Measurements from ENCODE around the gene EPHX1. TPM values are rescaled to one million over a fixed set of nuclear protein-coding genes. Genes with fewer than 3 reads are reported as not detected.

Gene EPHX1
- total and polyA plus RNA-seq, 10 of the 15 experiments (the other 5 are each of a cell fraction or from before 2014, with no cell fraction given) = 0.33 to 2.9 (median 0.78) TPM; not detected in 2

DNA sequence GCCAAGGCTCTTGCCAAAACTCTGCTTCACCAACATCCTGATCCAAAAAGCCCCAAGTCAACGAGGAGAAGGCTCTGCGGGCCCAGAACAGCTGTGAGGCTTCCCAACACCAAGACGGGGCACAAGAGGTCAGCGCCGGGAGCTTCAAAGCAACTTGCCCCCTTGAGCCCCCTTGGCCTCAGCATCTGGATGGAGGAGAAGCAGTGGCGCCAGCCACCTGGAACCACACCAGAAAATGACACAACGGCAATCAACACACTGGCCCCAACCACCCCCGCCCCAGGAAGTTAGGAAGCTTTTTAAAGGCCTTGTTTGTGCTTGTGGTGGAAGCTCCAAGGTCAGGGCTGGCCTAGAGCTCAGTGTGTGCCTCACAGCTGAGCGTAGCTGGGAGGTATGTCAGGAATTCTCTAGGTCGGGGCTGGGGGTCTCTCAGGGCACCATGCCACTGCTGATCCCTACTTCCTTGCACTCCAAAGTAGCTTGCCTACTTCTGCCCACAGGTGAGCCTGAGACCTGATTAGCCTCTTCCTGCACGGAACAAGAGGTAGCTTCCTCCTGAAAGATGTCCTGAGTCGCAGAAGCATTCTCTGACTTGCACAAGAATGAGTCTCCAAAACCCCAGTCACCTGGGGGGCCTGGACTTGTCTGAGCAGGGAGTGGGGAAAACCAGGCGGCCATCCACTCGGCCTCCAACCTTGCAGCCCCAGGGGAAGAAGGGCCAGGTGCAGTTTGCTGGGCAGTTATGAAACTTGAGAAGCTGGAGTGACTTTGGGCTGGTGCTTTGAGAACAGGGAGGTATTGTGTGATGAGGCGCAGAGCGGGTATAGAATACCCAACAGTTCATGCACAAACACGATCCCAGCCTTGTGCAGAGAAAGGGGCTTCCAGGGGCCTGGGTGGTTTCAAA, 42.0 kb upstream of the EPHX1 start:
- no peak for DNase-seq (ENCODE audit: low read depth, low spot score)
- no TSS peak for BruUV-seq (replicated peaks)
- H3K27me3 ChIP-seq (replicated peaks in 1 of 2; ENCODE audit: control insufficient read depth in 2 of 2, insufficient read depth in 2 of 2, low read length in 1 of 2) = no peaks in the 10 kb centered on the region
- POLR2A ChIA-PET = no interaction called here
- no peak overlapping the region for H3K9ac ChIP-seq (ENCODE audit: control insufficient read depth, insufficient read depth, low read length)
- H3K4me1 ChIP-seq (ENCODE audit: control insufficient read depth, insufficient read depth, low read length) = peaks cover 9% of the 10 kb centered on the region
- RAD21 ChIA-PET (ENCODE audit: unreplicated experiment) = interaction anchor here (0.6 to 2.9 kb wide), 5 partner anchors 8 to 206 kb away, joined by 3 to 9 read pairs (median 4); partner anchors contain the start of gene SRP9
- no peak for FAIRE-seq
- no peaks in the 10 kb centered on the region for H3K36me3 ChIP-seq (ENCODE audit: control insufficient read depth in 2 of 2, insufficient read depth in 2 of 2, low read length in 1 of 2)
- no peaks in the 10 kb centered on the region for H3K79me2 ChIP-seq (ENCODE audit: control insufficient read depth, insufficient read depth, low read length)
- no peak overlapping the region for H2AFZ ChIP-seq (ENCODE audit: control insufficient read depth, low read depth, low read length)
- CTCF ChIA-PET = interaction anchor here (0.6 to 8.4 kb wide), 4 partner anchors 9 to 119 kb away, joined by 3 to 57 read pairs (median 3); partner anchors contain the start of gene SRP9
- TF ChIP-seq ZNF384 (IDR thresholded peaks at IDR 0.05; ENCODE audit: borderline replicate concordance, low read depth, low read length) (no peak), NFIC (IDR thresholded peaks at IDR 0.05; ENCODE audit: low read depth, low read length) (no peak), ZBTB33 (IDR thresholded peaks at IDR 0.05) (no peak), HDAC6 (IDR thresholded peaks at IDR 0.05; ENCODE audit: unreplicated experiment) (no peak)
- no peak overlapping the region for H3K4me2 ChIP-seq (ENCODE audit: control insufficient read depth, insufficient read depth)
- no peaks in the 10 kb centered on the region for H4K20me1 ChIP-seq (ENCODE audit: control insufficient read depth, insufficient read depth)
- H3K4me3 ChIP-seq = no peak overlapping the region
- H3K9me3 ChIP-seq (replicated peaks; ENCODE audit: control insufficient read depth, insufficient read depth, low read length) = no peaks in the 10 kb centered on the region
- no peak overlapping the region for H3K27ac ChIP-seq (ENCODE audit: control insufficient read depth, insufficient read depth)
- intact Hi-C loops (cut with micrococcal nuclease; ENCODE audit: unreplicated experiment) = no loop called here
- ATAC-seq = no peak
- SMC1A ChIA-PET (ENCODE audit: uncharacterized antibody, unreplicated experiment) = interaction anchor here (0.9 to 1.8 kb wide), 3 partner anchors 11 to 289 kb away, joined by 3 to 4 read pairs (median 3); no protein-coding TSS in a partner anchor
- in situ Hi-C loops (cut with MboI) = no loop called here
- 46% methylated on average over 17 of the region's 17 CpGs for WGBS (ENCODE audit: insufficient coverage, insufficient replicate concordance, low lambda C conversion rate, missing lambda C conversion rate)
